Subcutaneous abdominal adipose tissue (tissue), 5 donors: ENCODE data around the gene HMX3.
A peak's percentile ranks its signal among the peaks of the same experiment; 100 is the strongest.

Experiments used
- H3K27ac ChIP-seq: one replicate; pipeline ENCODE4 v1.7.0; 2013; ENCODE audit warnings: low read depth, mild to moderate bottlenecking, inconsistent platforms, low read length, moderate library complexity
- H3K27me3 ChIP-seq, 5 donors: one replicate each; pipeline ENCODE4 v1.7.0; 2013; ENCODE audit warnings: low read length in 5 of 5, inconsistent platforms in 1 of 5; ENCODE audit not compliant: control insufficient read depth in 5 of 5, insufficient read depth in 4 of 5
- H3K36me3 ChIP-seq, 5 donors: one replicate each; pipeline ENCODE4 v1.7.0; 2013; ENCODE audit warnings: low read length in 5 of 5; ENCODE audit not compliant: control insufficient read depth in 5 of 5, insufficient read depth in 5 of 5
- H3K4me1 ChIP-seq, 5 donors: one replicate each; pipeline ENCODE4 v1.7.0; 2013; ENCODE audit warnings: low read length in 5 of 5, mild to moderate bottlenecking in 3 of 5, moderate library complexity in 1 of 5; ENCODE audit not compliant: control insufficient read depth in 5 of 5, insufficient read depth in 5 of 5
- H3K4me3 ChIP-seq, 5 donors: one replicate each; pipeline ENCODE4 v1.7.0; 2013; ENCODE audit warnings: low read length in 5 of 5, low read depth in 1 of 5
- H3K9ac ChIP-seq, 5 donors: one replicate each; pipeline ENCODE4 v1.7.0; 2013; ENCODE audit warnings: low read length in 5 of 5, mild to moderate bottlenecking in 4 of 5, moderate library complexity in 3 of 5
- H3K9me3 ChIP-seq, 5 donors: one replicate each; pipeline ENCODE4 v1.7.0; 2013; ENCODE audit warnings: low read length in 5 of 5; ENCODE audit not compliant: control insufficient read depth in 5 of 5
- donor health status: healthy.
- donor health status: healthy.
- donor health status: healthy.
- donor health status: healthy.
- donor health status: healthy.

Gene HMX3

DNA sequence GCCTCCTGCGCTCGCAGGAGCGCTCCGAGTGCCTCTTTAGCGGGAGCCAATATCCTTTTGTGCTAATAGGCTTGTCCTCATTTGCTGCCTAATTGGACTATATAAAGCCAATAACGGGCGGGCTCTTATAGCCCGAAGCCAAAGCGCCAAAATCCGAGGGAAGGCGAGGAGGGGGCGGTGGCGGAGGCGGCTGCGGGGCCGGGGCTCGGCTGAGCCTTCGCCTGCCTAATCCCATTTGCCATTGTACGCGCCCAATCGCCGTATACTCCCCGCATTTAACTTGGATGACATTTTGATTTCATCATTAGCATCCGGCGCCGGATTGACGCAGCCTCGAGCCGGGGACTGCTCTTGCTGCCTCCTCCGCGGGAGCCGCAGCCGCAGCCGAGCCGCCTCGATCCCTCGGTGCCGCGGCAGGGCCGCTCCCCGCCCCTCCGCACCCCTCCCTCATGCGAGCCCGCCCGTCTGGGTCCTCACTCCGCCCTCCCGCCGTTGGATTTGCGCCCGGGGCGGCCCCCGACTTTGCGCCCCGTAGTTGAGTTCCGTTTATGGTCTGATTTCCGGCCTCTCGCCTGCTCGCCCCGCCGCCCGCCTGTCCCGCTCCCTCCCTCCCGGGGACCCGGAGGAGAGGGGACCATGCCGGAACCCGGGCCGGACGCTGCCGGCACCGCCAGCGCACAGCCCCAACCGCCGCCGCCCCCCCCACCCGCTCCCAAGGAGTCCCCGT, at the start of gene HMX3:
HMX3 (plus strand) TSS at position 556 of the 727 bp plus-strand sequence; CDS start at position 637, 81 bp downstream.
- Histone ChIP-seq H3K27ac (no peak within 1 kb of the TSS), H3K9ac (no peak within 1 kb of the TSS), H3K4me1 (peaks cover 0 to 58% (median 56%) of the 10 kb centered on the region in 5 donors), H3K36me3 (no peaks in the 10 kb centered on the region), H3K9me3 (no peaks in the 10 kb centered on the region), H3K4me3 (peak within 1 kb of the TSS in 4 of 5 donors; percentile 29 to 55 (median 38)), H3K27me3 (peaks cover 53 to 89% (median 77%) of the 10 kb centered on the region in 5 donors)

DNA sequence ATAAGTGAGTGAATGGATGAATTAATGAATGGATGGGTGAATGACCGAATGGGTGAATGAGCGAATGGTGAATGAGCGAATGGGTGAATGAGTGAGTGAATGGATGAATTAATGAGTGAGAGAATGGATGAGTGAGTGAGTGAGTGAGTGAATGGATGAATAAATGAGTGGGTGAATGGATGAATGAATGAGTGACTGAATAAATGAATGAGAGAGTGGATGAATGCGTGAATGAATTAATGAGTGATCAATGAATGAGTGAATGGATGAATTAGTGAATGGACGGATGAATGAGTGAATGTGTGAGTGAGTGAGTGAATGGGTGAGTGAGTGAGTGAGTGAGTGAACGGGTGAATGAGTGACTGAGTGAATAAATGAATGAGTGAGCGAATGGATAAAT, 49.5 kb upstream of the HMX3 start:
- H3K27ac ChIP-seq = no peak overlapping the region
- H3K9me3 ChIP-seq = no peaks in the 10 kb centered on the region
- peaks cover 4 to 7% (median 5%) of the 10 kb centered on the region in 5 donors for H3K27me3 ChIP-seq
- H3K36me3 ChIP-seq = no peaks in the 10 kb centered on the region
- H3K9ac ChIP-seq = no peak overlapping the region
- H3K4me3 ChIP-seq = no peak overlapping the region
- no peaks in the 10 kb centered on the region for H3K4me1 ChIP-seq

DNA sequence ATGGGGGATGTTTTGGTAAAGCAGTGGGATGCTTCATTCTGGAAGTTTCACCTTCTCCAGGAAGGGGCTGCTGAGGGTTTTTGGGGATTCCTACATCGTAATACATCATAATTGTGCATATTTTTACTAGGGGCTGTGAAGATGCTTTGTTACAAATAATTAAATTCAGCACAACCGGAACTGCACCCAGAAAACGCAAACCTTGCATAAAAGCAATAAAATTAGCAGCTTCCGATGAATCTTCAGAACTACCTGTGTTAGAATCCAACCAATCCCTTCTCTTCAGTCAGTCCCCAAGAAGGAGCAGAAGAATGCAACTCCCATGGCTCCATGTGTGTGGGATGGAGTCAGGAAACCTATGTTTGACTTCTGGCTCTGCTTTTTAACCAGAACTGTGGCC, 48.4 kb upstream of the HMX3 start:
- no peak overlapping the region for H3K4me3 ChIP-seq
- H3K4me1 ChIP-seq = no peaks in the 10 kb centered on the region
- H3K27me3 ChIP-seq = peaks cover 1 to 5% (median 4%) of the 10 kb centered on the region in 5 donors
- H3K27ac ChIP-seq = no peak overlapping the region
- H3K9ac ChIP-seq = no peak overlapping the region
- H3K36me3 ChIP-seq = no peaks in the 10 kb centered on the region
- no peaks in the 10 kb centered on the region for H3K9me3 ChIP-seq

DNA sequence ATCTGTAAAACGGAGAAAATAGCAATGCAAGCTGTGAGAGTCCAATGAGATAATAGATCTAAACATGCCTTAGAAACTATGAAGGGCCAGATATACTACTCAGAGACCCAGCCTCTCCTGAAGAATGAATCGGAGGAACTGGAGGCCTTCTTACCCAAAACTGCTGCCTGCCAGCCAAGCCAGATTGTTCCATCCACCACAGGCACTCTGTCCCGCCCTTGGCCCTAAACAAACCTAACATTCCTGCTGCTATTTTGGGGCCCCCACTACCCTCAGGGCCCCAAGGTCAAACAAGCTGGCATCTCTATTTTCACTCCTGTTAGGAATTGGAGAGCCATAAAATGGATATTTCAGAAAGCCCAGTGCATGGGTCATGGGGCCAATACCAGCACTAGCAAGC, 48.0 kb upstream of the HMX3 start:
- H3K4me1 ChIP-seq = no peaks in the 10 kb centered on the region
- no peak overlapping the region for H3K4me3 ChIP-seq
- H3K9ac ChIP-seq = no peak overlapping the region
- peaks cover 0 to 5% (median under 1%) of the 10 kb centered on the region in 5 donors for H3K27me3 ChIP-seq
- no peak overlapping the region for H3K27ac ChIP-seq
- H3K36me3 ChIP-seq = no peaks in the 10 kb centered on the region
- no peaks in the 10 kb centered on the region for H3K9me3 ChIP-seq

DNA sequence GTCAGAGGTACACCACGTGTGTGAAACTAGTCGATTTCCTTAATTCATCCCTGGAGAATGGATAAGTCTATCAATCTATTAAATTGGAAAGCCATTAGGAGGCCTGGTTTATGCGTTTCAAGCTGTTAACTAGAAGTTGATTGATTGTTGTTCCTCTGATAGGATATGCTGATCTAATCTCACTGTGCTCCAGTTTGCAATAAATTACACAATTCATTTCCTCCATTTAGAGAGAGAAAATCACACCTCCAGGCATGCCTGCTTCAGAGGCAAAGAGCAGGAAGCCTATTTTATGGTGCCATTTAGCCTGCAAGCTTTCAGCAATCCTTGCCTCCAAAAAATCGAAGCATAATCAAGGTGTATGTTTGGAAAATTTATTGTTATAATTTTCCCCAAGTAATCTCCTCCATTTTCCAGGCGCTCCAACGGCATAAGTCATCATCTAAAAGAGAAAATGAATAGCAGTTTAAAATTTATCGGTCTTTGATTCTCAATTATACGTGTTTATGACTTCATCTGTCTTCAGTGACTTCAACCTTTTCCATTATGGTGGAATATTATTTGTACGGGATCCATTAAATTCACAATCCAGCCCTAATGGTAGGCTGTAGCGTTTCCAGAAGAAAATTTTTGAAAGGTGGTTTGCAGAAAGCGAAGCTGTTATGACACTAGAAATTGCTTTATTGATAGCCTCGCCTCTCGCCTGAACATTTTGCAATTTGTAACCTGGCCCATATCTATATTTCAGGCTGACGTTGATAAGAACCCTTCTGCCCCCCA, 42.9 kb upstream of the HMX3 start:
- no peaks in the 10 kb centered on the region for H3K36me3 ChIP-seq
- peaks cover 0 to 6% (median 2%) of the 10 kb centered on the region in 5 donors for H3K27me3 ChIP-seq
- H3K9ac ChIP-seq = no peak overlapping the region

DNA sequence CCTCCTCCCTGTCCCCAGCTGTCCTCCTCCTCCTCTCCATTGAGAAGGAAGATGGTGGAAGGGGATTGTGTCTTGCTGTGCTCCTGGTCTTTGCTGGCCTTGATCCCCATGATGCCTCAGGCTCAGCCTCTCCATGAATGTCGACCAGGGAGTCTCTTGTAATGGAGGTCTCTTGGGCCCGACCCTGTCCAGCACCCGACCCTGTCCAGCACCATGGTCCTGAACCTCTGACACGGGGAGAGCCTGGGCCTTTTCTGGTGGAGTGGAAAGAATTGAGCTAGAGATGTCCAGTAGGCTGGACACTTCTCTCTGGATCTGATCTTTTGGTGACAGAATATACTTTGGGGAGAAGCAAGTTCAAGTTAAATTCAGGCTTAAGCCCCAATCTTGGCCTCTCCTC, 42.3 kb upstream of the HMX3 start:
- H3K9ac ChIP-seq = no peak overlapping the region
- no peaks in the 10 kb centered on the region for H3K4me1 ChIP-seq
- H3K4me3 ChIP-seq = no peak overlapping the region
- H3K36me3 ChIP-seq = no peaks in the 10 kb centered on the region
- no peak overlapping the region for H3K27ac ChIP-seq
- H3K9me3 ChIP-seq = no peaks in the 10 kb centered on the region
- peaks cover 0 to 10% (median 3%) of the 10 kb centered on the region in 5 donors for H3K27me3 ChIP-seq

More for the DNA sequence above, 42.9 kb upstream of the HMX3 start:
- no peak overlapping the region for H3K27ac ChIP-seq
- no peak overlapping the region for H3K4me3 ChIP-seq
- no peaks in the 10 kb centered on the region for H3K4me1 ChIP-seq
- no peaks in the 10 kb centered on the region for H3K9me3 ChIP-seq

DNA sequence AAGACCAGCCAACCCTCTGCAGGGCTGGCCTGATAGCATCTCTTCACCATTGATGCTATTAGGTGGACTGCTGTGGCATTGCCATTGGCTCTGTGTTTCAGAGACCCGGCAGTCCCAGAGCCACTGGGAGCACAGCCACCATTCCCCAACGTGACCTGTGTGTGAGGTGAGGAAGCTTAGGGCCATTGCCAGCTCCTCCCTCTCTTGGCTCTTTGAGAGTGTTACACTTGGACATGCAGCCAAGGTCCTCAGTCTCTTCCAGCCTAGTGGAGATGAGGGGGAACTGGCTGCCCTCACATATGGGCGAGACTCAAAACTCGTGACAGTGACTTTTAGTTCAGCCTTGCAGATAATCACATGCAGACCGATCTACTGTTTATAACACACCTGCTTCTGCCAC, 39.3 kb upstream of the HMX3 start:
- Histone ChIP-seq H3K4me3 (no peak overlapping the region), H3K4me1 (no peaks in the 10 kb centered on the region), H3K36me3 (no peaks in the 10 kb centered on the region), H3K9ac (no peak overlapping the region), H3K9me3 (no peaks in the 10 kb centered on the region), H3K27me3 (peaks cover 0 to 10% (median 3%) of the 10 kb centered on the region in 5 donors), H3K27ac (no peak overlapping the region)

DNA sequence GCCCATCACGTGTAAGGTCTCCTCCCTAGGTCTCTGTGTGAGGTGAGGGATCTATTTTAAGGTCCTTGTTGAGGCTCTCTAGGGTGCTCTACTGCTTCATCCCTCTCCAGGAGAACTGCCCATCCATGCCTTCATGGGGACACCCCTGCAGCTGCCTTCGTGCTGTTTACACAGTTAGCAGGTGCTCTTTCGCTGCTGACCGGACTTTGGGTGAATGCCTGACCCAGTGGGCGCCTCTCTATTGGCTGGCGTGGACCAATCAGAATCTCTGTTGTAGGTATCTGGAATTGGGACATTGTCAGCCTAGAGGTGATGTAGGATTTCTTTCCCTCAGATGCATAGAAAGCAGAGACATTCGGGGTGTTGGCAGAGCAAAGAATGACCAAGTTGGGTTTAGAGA, 38.7 kb upstream of the HMX3 start:
- no peaks in the 10 kb centered on the region for H3K4me1 ChIP-seq
- no peaks in the 10 kb centered on the region for H3K9me3 ChIP-seq
- H3K27me3 ChIP-seq = peaks cover 0 to 10% (median 3%) of the 10 kb centered on the region in 5 donors
- no peaks in the 10 kb centered on the region for H3K36me3 ChIP-seq
- no peak overlapping the region for H3K9ac ChIP-seq
- H3K27ac ChIP-seq = no peak overlapping the region
- no peak overlapping the region for H3K4me3 ChIP-seq

DNA sequence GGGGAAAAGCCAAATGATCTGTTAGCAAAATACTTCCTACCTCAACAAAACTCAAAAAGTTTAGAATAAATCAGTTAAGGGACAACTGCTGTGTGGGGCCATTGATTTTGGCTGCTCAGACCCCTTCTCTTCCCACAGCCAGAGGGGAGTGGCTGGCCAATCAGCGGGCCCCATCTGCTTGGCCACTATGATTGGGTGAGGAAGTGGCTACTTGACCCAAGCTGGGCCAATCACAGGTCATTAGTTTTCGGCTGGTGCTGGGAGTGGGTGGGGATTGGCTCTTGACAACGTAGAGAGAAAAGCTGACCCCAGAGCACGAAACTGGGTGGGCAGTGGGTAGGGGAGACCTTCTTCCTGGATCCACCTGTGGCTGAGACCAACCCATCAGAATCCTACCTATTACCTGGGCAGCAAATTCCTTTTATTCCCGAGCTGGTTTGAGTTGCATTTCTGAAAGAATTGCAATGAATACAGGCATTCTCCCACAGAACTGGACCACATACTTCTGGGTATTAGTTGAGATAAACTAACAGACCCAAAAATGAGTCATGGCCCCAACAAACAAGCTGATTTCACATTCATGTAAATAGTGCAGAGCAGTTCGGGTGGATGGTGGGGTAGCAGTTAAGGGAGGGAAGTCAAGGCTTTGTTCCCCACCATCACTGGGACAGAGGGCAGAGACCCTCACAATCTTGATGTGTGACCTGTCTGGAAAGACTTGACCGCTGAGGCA, 35.6 kb upstream of the HMX3 start:
- no peaks in the 10 kb centered on the region for H3K36me3 ChIP-seq
- no peak overlapping the region for H3K9ac ChIP-seq
- no peak overlapping the region for H3K4me3 ChIP-seq
- H3K27ac ChIP-seq = no peak overlapping the region
- peaks cover 0 to 11% (median 6%) of the 10 kb centered on the region in 5 donors for H3K27me3 ChIP-seq
- H3K9me3 ChIP-seq = no peaks in the 10 kb centered on the region
- H3K4me1 ChIP-seq = no peaks in the 10 kb centered on the region

DNA sequence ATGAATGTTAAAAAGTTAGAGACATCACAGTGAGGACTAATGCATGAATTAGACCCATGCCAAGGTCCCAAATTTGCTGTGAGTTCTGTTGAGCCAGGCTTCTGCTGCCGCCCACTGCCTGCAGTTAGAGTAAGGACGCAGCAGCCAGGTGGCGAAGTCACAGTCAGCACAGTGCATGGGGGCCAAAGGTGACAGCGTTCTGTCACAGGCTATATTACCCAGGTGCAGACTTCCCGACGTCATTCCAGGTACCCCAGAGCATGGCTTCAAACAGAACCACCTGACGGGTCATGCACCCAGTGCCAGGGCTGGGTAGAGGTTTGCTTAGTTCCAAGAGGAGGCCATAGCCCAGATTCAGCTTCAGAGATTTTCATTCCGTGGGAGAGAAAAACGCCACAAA, 33.9 kb upstream of the HMX3 start:
- Histone ChIP-seq H3K9ac (no peak overlapping the region), H3K4me1 (no peaks in the 10 kb centered on the region), H3K9me3 (no peaks in the 10 kb centered on the region), H3K27me3 (peaks cover 0 to 11% (median 7%) of the 10 kb centered on the region in 5 donors), H3K27ac (no peak overlapping the region), H3K4me3 (no peak overlapping the region), H3K36me3 (no peaks in the 10 kb centered on the region)
